Neuron (in vitro differentiated cells): Measurements from ENCODE around the gene RWDD1.
"Not testable (repeated sequence)": the region's sequence is repeated elsewhere in the genome, so short reads cannot be mapped to it uniquely, and the experiment has no call there.

ENCODE experiments used
- H2AFZ ChIP-seq: one replicate; pipeline ENCODE4 v1.6.1; 2013; ENCODE audit warnings: low read depth, mild to moderate bottlenecking, inconsistent platforms, low read length, moderate library complexity
- H3K27me3 ChIP-seq: one replicate; pipeline ENCODE4 v1.6.1; 2013; ENCODE audit warnings: low read length; ENCODE audit not compliant: insufficient read depth
- H3K36me3 ChIP-seq: one replicate; pipeline ENCODE4 v1.6.1; 2013; ENCODE audit warnings: low read length; ENCODE audit not compliant: insufficient read depth
- H3K4me1 ChIP-seq: one replicate; pipeline ENCODE4 v1.6.1; 2013; ENCODE audit warnings: low read length; ENCODE audit not compliant: insufficient read depth
- H3K4me3 ChIP-seq: 2 replicates; pipeline ENCODE4 v1.5.1; 2013; ENCODE audit warnings: mild to moderate bottlenecking, low read length, moderate library complexity
- H3K9me3 ChIP-seq: one replicate; pipeline ENCODE4 v1.6.1; 2013; ENCODE audit warnings: low read length

Gene RWDD1

DNA sequence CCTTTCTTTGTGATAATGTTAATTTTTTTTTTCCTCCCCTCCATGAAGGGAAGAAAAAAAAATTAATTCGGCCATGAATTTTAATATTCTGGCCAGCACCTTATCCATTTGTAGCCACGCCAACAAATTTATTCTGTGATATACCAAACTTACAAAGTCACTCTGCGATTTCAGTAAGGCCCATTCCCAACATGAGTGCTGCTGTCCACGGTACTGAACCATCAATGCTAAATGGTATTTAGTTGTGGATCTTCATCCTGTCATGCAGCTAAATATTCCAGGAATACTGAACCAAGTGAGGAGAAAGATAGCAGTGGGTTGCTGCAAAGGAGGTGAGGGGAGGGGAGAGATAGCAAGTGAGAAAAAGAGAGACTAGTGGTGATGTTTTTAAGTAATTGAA lies 25.5 kb downstream of the RWDD1 start:
- H3K4me3 ChIP-seq, result no peak overlapping the region

DNA sequence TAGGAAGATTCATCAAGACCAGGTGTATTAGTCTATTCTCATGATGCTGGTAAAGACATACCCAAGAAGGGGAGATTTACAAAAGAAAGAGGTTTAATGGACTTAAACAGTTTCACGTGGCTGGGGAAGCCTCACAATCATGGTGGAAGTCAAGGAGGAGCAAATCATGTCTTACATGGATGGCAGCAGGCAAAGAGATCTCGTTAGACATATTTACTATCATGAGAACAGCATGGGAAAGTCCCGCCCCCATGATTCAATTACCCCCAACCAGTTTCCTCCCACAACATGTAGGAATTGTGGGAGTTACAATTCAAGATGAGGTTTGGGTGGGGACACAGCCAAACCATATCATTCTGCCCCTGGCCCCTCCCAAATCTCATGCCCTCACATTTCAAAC lies 32.6 kb downstream of the RWDD1 start:
- H3K4me1 ChIP-seq, H3K36me3 ChIP-seq, H3K27me3 ChIP-seq, H3K9me3 ChIP-seq, H3K4me3 ChIP-seq, H2AFZ ChIP-seq: not testable (repeated sequence)

More for the DNA sequence above, 25.5 kb downstream of the RWDD1 start:
- Histone ChIP-seq H3K9me3 (no peaks in the 10 kb centered on the region), H3K4me1 (no peaks in the 10 kb centered on the region), H3K27me3 (no peaks in the 10 kb centered on the region), H3K36me3 (peaks cover 24% of the 10 kb centered on the region), H2AFZ (no peak overlapping the region)

DNA sequence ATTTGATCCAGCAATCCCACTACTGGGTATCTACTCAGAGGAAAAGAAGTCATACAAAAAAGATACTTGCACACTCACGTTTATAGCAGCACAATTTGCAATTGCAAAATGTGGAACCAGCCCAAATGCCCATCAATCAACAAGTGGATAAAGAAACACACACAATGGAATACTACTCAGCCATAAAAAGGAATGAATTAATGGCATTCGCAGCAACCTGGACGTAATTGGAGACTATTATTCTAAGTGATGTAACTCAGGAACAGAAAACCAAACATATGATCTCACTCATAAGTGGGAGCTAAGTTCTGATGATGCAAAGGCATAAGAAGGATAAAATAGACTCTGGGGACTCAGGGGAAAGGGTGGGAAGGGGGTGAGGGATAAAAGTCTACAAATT lies 33.6 kb downstream of the RWDD1 start:
- H3K36me3 ChIP-seq, H3K27me3 ChIP-seq, H3K4me3 ChIP-seq, H3K9me3 ChIP-seq, H3K4me1 ChIP-seq, H2AFZ ChIP-seq: not testable (repeated sequence)

DNA sequence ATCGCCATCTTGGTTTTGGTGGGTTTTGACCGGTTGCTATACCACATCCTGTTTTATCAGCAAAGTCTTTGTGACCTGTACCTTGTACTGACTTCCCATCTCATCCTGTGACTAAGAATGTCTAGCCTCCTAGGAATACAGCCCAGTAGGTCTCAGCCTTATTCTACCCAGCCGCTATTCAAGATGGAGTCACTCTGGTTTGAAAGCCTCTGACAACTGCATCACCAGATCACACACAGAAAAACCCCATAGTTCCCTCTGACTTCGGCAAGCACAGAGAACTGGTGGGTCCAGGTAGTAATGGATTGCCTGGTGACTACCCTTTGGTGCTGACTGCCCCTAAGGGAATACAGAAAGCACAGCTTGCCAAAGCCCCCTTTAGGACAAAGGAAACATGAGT lies 34.6 kb downstream of the RWDD1 start:
- Histone ChIP-seq H2AFZ (no peak overlapping the region), H3K36me3 (peaks cover 2% of the 10 kb centered on the region), H3K27me3 (no peaks in the 10 kb centered on the region), H3K4me1 (peaks cover 4% of the 10 kb centered on the region), H3K9me3 (peaks cover 2% of the 10 kb centered on the region), H3K4me3 (no peak overlapping the region)

DNA sequence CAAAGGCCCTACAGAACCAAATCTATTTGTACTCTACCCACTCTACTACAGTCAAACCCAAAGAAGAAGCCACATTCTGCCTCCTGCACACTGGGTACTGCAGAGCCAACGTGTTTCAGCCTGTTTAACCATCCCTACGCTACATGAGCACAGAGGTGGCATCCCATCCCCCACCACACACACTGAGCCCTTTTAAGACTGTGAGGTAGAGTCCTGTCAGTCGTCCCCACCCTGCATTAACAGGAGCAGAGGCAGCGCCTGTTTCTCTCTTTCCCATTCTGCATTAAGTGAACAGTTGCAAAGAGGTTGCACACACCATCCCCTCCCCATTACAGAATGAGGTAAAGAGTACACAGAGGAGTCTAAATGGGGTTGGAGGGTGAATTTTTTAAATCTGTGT lies 39.8 kb downstream of the RWDD1 start:
- Histone ChIP-seq H3K36me3 (no peaks in the 10 kb centered on the region), H3K4me1 (peaks cover 15% of the 10 kb centered on the region), H3K9me3 (peaks cover 1% of the 10 kb centered on the region), H3K4me3 (peak overlapping the region; percentile 16), H3K27me3 (no peaks in the 10 kb centered on the region), H2AFZ (peak overlapping the region; percentile 24)

DNA sequence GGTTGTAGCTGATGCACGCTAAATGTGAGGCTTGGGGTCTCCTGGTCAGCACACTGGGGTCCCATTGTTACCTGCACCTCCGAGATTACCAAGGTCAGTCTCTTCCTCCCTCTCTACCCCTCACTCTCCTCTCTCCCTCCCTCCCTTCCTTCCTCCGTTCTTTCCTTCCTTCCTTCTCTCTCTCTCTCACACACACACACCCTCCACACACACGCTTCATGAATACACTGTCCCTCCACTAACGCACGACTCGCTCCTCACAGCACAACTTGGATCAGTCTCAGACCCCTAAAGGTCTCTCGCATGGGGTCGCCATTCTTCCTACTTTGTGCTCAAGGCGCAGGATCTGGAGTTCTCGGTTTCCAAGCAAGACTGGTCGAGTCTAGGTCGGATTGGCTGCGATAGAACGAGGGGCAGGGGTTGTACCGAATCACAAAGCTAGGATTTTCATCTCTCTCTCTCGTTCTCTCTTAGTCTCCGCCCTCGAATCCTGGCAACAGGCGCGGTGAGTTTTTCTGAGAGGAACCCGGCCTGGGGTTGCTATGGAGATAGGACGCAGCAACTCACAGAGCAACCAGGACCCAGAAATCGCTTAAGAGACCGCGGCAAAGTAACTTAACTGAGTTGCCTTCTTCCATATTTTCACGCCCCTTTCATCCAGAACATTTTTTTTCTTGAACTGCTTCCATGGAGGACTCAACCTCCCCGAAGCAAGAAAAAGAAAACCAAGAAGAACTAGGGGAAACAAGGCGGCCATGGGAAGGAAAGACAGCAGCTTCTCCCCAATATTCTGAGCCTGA lies 44.8 kb downstream of the RWDD1 start, which contains the start of gene RSPH4A:
RSPH4A (plus strand) TSS at position 543 of the 800 bp plus-strand sequence; CDS start at position 688, 145 bp downstream.
- no peaks in the 10 kb centered on the region for H3K27me3 ChIP-seq
- H3K9me3 ChIP-seq, result no peaks in the 10 kb centered on the region
- peak within 1 kb of the TSS; percentile 51 for H2AFZ ChIP-seq
- peak within 1 kb of the TSS; percentile 54 for H3K4me3 ChIP-seq
- no peaks in the 10 kb centered on the region for H3K36me3 ChIP-seq
- peaks cover 18% of the 10 kb centered on the region for H3K4me1 ChIP-seq

DNA sequence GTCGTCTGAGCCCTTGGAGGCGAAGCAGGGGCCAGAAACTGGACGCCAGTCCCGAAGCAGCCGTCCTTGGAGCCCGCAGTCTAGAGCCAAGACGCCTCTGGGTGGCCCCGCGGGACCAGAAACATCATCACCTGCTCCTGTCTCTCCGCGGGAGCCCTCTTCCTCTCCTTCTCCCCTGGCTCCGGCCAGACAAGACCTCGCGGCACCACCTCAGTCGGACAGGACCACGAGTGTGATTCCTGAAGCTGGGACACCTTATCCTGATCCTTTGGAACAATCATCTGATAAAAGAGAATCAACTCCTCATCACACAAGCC lies 45.4 kb downstream of the RWDD1 start:
- Histone ChIP-seq H3K9me3 (no peaks in the 10 kb centered on the region), H3K36me3 (no peaks in the 10 kb centered on the region), H3K27me3 (no peaks in the 10 kb centered on the region), H3K4me3 (peak overlapping the region; percentile 54), H2AFZ (peak overlapping the region; percentile 51), H3K4me1 (peaks cover 13% of the 10 kb centered on the region)

DNA sequence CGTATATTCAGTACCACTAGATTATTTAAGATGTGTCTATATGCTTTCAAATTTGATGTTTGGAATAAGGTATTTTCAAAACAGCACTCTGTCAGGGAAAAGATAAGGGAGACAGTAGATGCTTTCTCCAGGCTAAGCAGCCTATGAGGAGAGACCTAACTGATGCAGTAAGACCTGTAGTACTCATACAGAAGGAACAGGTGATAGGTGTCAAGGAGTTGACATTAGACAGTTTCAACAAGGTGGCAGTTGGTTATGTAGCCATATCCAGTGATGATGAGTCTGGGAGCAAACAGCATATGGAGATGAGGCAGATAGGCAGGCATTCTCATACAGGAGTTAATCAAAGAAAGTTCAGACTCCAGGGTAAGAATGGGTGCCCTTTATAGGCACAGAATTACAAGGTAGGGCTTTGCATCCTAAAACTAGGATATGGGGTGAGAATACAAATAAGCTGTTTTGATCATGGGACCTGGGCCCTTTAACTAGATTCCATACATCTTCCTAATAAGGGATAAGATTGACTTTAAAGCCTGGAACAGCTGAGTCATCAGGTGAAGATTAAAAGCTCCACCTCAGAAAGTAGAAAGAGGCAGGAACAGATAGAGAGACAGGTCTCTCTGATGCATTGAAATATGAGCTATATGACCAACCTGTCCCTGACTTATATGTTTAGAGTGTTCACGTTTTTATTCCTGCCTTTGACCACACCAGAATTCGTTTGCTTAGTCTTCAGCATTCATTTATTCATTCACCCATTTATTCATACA lies 52.9 kb downstream of the RWDD1 start:
- no peak overlapping the region for H3K4me3 ChIP-seq
- H3K36me3 ChIP-seq, result peaks cover 3% of the 10 kb centered on the region

DNA sequence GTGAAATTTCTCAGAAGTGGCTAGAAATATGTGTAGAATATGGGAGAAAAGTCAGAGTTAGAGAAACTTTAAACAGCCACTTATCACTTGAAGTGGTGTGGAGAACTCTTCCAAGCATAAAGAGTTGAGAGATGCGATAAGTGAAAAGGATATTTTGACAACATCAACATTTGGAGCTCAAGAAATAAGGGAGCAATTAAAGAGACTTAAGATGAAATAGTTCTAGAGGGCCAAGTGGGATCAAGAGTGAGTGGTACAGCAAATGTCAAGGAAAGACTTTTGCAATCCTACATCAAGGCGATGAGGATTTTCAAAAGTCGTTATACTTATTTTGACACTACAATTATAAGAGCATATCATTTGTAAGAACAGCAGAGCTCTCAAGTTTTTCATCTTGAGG lies 54.6 kb downstream of the RWDD1 start:
- Histone ChIP-seq H3K9me3 (peaks cover 4% of the 10 kb centered on the region), H3K36me3 (peaks cover 5% of the 10 kb centered on the region), H3K4me3 (no peak overlapping the region), H2AFZ (no peak overlapping the region), H3K4me1 (no peaks in the 10 kb centered on the region), H3K27me3 (no peaks in the 10 kb centered on the region)

More for the DNA sequence above, 52.9 kb downstream of the RWDD1 start:
- no peak overlapping the region for H2AFZ ChIP-seq
- no peaks in the 10 kb centered on the region for H3K4me1 ChIP-seq
- no peaks in the 10 kb centered on the region for H3K27me3 ChIP-seq
- H3K9me3 ChIP-seq, result peaks cover 4% of the 10 kb centered on the region

DNA sequence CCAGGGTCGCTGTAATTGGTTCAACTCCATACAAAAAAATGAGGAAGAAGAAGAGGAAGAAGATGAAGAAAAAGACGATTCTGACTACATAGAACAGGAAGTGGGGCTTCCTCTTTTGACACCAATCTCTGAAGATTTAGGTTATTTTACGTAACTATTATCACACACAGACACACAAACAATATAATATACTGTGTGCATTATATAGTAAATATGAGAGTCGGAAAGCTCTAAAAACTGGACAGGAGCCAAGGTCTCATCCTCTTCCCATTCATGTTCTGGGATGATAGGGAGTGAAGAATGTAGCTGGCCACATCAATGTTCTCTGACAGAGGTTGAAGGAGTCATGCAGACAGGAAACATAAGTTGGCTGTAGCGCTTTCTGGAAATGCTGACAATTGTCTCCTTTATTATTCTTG lies 58.3 kb downstream of the RWDD1 start:
- Histone ChIP-seq H3K9me3 (peaks cover 4% of the 10 kb centered on the region), H3K27me3 (no peaks in the 10 kb centered on the region), H3K36me3 (peaks cover 21% of the 10 kb centered on the region), H3K4me1 (no peaks in the 10 kb centered on the region), H3K4me3 (no peak overlapping the region), H2AFZ (no peak overlapping the region)

DNA sequence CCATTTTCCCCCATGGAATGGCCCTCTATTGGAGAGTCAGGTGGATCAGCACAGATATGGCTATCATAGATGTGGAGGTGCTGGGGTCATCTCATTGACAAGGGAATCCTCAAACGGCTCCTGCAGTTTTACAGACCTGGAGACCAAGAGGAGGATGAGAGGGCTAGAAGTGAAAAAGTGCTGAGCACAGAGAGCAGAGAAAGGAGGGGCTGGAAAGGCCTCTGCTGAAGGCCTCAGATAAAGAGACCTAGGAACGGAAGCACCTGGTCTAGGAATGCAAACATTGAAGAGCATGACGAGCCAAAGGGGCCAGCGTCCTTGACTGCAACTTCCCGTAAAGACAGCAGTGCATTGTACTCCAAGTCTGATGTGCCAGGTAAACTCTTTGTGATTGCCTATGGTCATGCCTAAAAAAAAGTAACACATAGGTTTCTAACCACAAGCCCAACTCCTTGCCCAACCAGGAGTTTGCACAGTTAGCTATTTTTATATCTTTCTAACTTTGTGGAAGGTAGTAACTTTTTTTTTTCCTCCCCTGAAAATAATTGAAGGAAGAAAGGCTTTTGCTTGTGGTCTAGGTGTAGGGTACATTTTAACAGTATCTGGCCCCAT lies 60.2 kb downstream of the RWDD1 start:
- no peak overlapping the region for H2AFZ ChIP-seq
- peaks cover 28% of the 10 kb centered on the region for H3K36me3 ChIP-seq
- no peaks in the 10 kb centered on the region for H3K27me3 ChIP-seq
- H3K9me3 ChIP-seq, result peaks cover 4% of the 10 kb centered on the region
- no peaks in the 10 kb centered on the region for H3K4me1 ChIP-seq
- no peak overlapping the region for H3K4me3 ChIP-seq

DNA sequence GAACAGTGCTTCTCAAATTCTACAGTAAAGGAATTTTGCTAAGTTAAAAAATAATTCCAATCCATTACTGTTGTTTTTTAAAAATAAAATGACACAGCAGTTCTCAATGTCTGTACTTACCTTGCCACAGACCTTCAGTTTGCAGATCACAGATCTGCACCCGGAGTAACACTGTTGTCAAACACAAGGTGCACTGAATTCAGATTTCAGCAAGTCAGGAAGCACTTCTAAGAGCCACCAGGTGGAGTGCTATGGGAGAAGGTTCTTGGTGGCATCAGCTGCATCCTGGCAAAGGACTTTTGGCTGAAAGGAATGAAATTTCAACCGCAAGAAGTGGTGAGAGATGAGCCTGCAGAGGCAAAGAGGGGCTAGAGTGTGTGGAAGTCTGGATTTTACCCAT lies 62.4 kb downstream of the RWDD1 start:
- Histone ChIP-seq H3K4me1 (no peaks in the 10 kb centered on the region), H3K4me3 (no peak overlapping the region), H3K9me3 (no peaks in the 10 kb centered on the region), H2AFZ (no peak overlapping the region), H3K36me3 (peaks cover 28% of the 10 kb centered on the region), H3K27me3 (no peaks in the 10 kb centered on the region)
